IPS DF 6.9 (cell line): ENCODE results near the gene MAN1A2.
"Not testable (repeated sequence)": the region's sequence is repeated elsewhere in the genome, so short reads cannot be mapped to it uniquely, and the experiment has no call there.

ENCODE experiments used
- DNase-seq: peaks from one replicate; pipeline ENCODE4 v3.0.0-alpha.2; 2013; ENCODE audit warnings: low read depth, low spot score
- H3K27ac ChIP-seq: one replicate; pipeline ENCODE4 v1.5.1; 2013; ENCODE audit warnings: low read length, control low read depth
- H3K27me3 ChIP-seq: 2 replicates; pipeline ENCODE4 v1.6.1; 2013; ENCODE audit warnings: mild to moderate bottlenecking, low read length; ENCODE audit not compliant: control insufficient read depth, insufficient read depth
- H3K36me3 ChIP-seq: 2 replicates; pipeline ENCODE4 v1.6.1; 2013; ENCODE audit warnings: low read length; ENCODE audit not compliant: control insufficient read depth, insufficient read depth
- H3K4me1 ChIP-seq: 2 replicates; pipeline ENCODE4 v1.6.1; 2013; ENCODE audit warnings: low read length; ENCODE audit not compliant: control insufficient read depth, insufficient read depth
- H3K4me3 ChIP-seq: 2 replicates; pipeline ENCODE4 v1.5.1; 2013; ENCODE audit warnings: mild to moderate bottlenecking, low read length
- H3K9me3 ChIP-seq: 2 replicates; pipeline ENCODE4 v1.6.1; 2013; ENCODE audit warnings: low read length, inconsistent platforms; ENCODE audit not compliant: control insufficient read depth, insufficient read depth
- WGBS: extraction: QIAGEN DNeasy Blood & Tissue Kit; methylation state at CpG from one replicate; pipeline ENCODE4 v1.1.7; 2013; ENCODE audit warnings: mixed read lengths, missing lambda C conversion rate; ENCODE audit not compliant: insufficient read length, insufficient coverage; 5-methylcytosine and 5-hydroxymethylcytosine counted together

MAN1A2 gene

GRCh38 chr1:117555806-117556205, 188.6 kb downstream of the MAN1A2 start:
- Histone ChIP-seq H3K27ac (no peak overlapping the region), H3K36me3 (no peaks in the 10 kb centered on the region), H3K4me1 (no peaks in the 10 kb centered on the region), H3K4me3 (no peak overlapping the region), H3K27me3 (no peaks in the 10 kb centered on the region), H3K9me3 (no peaks in the 10 kb centered on the region)
- DNase-seq = no peak
- no CpG with 5 or more reads among the region's 3 CpGs for WGBS

GRCh38 chr1:117556341-117556740, 189.1 kb downstream of the MAN1A2 start:
- Histone ChIP-seq H3K9me3 (no peaks in the 10 kb centered on the region), H3K4me1 (no peaks in the 10 kb centered on the region), H3K27ac (no peak overlapping the region), H3K27me3 (no peaks in the 10 kb centered on the region), H3K4me3 (no peak overlapping the region), H3K36me3 (no peaks in the 10 kb centered on the region)
- no peak for DNase-seq

GRCh38 chr1:117556976-117557375, 189.7 kb downstream of the MAN1A2 start:
- DNase-seq = no peak
- H3K27me3 ChIP-seq = no peaks in the 10 kb centered on the region
- no peak overlapping the region for H3K27ac ChIP-seq
- no peaks in the 10 kb centered on the region for H3K9me3 ChIP-seq
- H3K4me3 ChIP-seq = no peak overlapping the region
- no peaks in the 10 kb centered on the region for H3K36me3 ChIP-seq
- H3K4me1 ChIP-seq = no peaks in the 10 kb centered on the region

GRCh38 chr1:117558451-117558850, 191.2 kb downstream of the MAN1A2 start:
- not testable (repeated sequence) for H3K27ac ChIP-seq, H3K36me3 ChIP-seq, H3K4me1 ChIP-seq, H3K27me3 ChIP-seq, DNase-seq, H3K4me3 ChIP-seq, H3K9me3 ChIP-seq

GRCh38 chr1:117559139-117559538, 191.9 kb downstream of the MAN1A2 start:
- Histone ChIP-seq H3K27ac (no peak overlapping the region), H3K9me3 (no peaks in the 10 kb centered on the region), H3K27me3 (no peaks in the 10 kb centered on the region), H3K4me3 (no peak overlapping the region), H3K36me3 (no peaks in the 10 kb centered on the region), H3K4me1 (no peaks in the 10 kb centered on the region)
- WGBS = no CpG with 5 or more reads among the region's 3 CpGs
- DNase-seq = no peak

- no peaks in the 10 kb centered on the region for H3K9me3 ChIP-seq
- no CpG with 5 or more reads among the region's 3 CpGs for WGBS
- no peak for DNase-seq
- no peaks in the 10 kb centered on the region for H3K4me1 ChIP-seq
- no peak overlapping the region for H3K4me3 ChIP-seq
- no peak overlapping the region for H3K27ac ChIP-seq
- no peaks in the 10 kb centered on the region for H3K27me3 ChIP-seq
- no peaks in the 10 kb centered on the region for H3K36me3 ChIP-seq
Observed at GRCh38 chr1:117559985-117560384, 192.7 kb downstream of the MAN1A2 start.

- no CpG with 5 or more reads among the region's 2 CpGs for WGBS
- Histone ChIP-seq H3K4me1 (no peaks in the 10 kb centered on the region), H3K27ac (no peak overlapping the region), H3K36me3 (no peaks in the 10 kb centered on the region), H3K9me3 (no peaks in the 10 kb centered on the region), H3K27me3 (no peaks in the 10 kb centered on the region), H3K4me3 (no peak overlapping the region)
- DNase-seq = no peak
Observed at GRCh38 chr1:117561071-117561470, 193.8 kb downstream of the MAN1A2 start.

GRCh38 chr1:117561551-117561950, 194.3 kb downstream of the MAN1A2 start:
- Histone ChIP-seq H3K4me1 (no peaks in the 10 kb centered on the region), H3K36me3 (no peaks in the 10 kb centered on the region), H3K9me3 (no peaks in the 10 kb centered on the region), H3K4me3 (no peak overlapping the region), H3K27ac (no peak overlapping the region), H3K27me3 (no peaks in the 10 kb centered on the region)
- no CpG with 5 or more reads among the region's 2 CpGs for WGBS
- no peak for DNase-seq

- no peak for DNase-seq
- H3K27me3 ChIP-seq = no peaks in the 10 kb centered on the region
- no peaks in the 10 kb centered on the region for H3K36me3 ChIP-seq
- WGBS = no CpG with 5 or more reads among the region's 9 CpGs
- H3K4me1 ChIP-seq = no peaks in the 10 kb centered on the region
- no peaks in the 10 kb centered on the region for H3K9me3 ChIP-seq
- no peak overlapping the region for H3K4me3 ChIP-seq
- H3K27ac ChIP-seq = no peak overlapping the region
Observed at GRCh38 chr1:117562581-117563491, 195.6 kb downstream of the MAN1A2 start.

- H3K36me3 ChIP-seq = no peaks in the 10 kb centered on the region
- H3K4me1 ChIP-seq = no peaks in the 10 kb centered on the region
- H3K27me3 ChIP-seq = no peaks in the 10 kb centered on the region
- no CpG with 5 or more reads among the region's 4 CpGs for WGBS
- H3K9me3 ChIP-seq = no peaks in the 10 kb centered on the region
- H3K4me3 ChIP-seq = no peak overlapping the region
- H3K27ac ChIP-seq = no peak overlapping the region
- DNase-seq = no peak
Observed at GRCh38 chr1:117563492-117563875, 196.2 kb downstream of the MAN1A2 start.
